Rectal smooth muscle tissue (tissue), 1 donor: ENCODE data around the gene MYH14.
"Not testable (repeated sequence)": the region's sequence is repeated elsewhere in the genome, so short reads cannot be mapped to it uniquely, and the experiment has no call there.

Experiments used
- H3K27ac ChIP-seq: one replicate; pipeline ENCODE4 v1.7.0; 2013; ENCODE audit warnings: low read depth, low read length, inconsistent platforms
- H3K27me3 ChIP-seq: one replicate; pipeline ENCODE4 v1.7.0; 2013; ENCODE audit warnings: low read length; ENCODE audit not compliant: control insufficient read depth, insufficient read depth
- H3K36me3 ChIP-seq: one replicate; pipeline ENCODE4 v1.7.0; 2013; ENCODE audit warnings: low read length; ENCODE audit not compliant: control insufficient read depth, insufficient read depth
- H3K4me1 ChIP-seq: one replicate; pipeline ENCODE4 v1.7.0; 2013; ENCODE audit warnings: low read length; ENCODE audit not compliant: control insufficient read depth, insufficient read depth
- H3K4me3 ChIP-seq: one replicate; pipeline ENCODE4 v1.7.0; 2013; ENCODE audit warnings: low read length
- H3K9ac ChIP-seq: one replicate; pipeline ENCODE4 v1.7.0; 2013; ENCODE audit warnings: low read length

MYH14 gene

DNA sequence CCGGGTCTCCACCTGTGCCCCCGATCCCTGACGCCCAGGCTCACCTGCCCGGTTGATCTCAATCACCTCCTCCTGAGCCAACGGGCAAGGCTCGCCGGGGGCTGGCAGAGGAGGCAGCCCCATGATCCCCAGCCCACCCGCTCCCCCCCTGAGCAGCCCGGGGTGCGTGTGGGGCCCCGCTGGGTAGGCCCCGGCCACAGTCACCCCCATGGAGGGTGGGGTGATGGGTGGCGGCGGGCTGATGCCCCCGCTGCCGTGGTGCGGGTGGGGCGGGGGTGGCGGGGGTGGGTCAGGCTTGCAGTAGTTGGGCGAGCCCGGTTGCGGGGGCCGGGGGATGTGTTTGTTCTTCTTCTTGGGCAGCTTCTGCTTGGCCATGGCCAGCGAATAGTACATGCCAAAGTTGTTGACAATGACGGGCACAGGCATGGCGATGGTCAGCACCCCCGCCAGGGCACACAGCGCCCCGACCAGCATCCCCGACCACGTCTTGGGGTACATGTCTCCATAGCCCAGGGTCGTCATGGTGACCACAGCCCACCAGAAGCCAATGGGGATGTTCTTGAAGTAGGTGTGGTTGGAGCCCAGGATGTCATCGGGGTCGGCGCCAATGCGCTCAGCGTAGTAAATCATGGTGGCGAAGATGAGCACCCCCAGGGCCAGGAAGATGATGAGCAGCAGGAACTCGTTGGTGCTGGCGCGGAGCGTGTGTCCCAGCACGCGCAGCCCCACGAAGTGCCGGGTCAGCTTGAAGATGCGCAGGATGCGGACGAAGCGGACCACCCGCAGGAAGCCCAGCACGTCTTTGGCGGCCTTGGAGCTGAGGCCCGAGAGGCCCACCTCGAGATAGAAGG is 119.7 kb downstream of the MYH14 start:
- Histone ChIP-seq H3K36me3 (no peaks in the 10 kb centered on the region), H3K27me3 (peaks cover 20% of the 10 kb centered on the region), H3K4me3 (no peak overlapping the region), H3K9ac (no peak overlapping the region), H3K27ac (no peak overlapping the region), H3K4me1 (no peaks in the 10 kb centered on the region)

DNA sequence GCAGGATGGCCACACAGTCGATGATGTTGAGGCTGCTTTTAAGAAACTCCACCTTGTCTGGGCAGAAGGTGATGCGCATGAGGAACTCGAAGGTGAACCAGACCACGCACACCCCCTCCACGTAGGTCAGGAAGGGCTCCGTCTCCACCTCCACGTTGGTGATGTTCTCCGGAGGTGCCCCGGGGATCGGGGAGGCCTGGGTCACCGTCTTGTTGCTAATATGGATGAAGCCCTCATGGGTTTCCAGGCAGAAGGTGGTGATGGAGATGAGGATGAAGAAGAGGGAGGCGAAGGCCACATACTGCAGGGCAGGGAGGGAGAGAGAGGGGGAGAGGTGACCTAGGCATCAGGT is 120.3 kb downstream of the MYH14 start:
- Histone ChIP-seq H3K27me3 (peaks cover 23% of the 10 kb centered on the region), H3K27ac (no peak overlapping the region), H3K36me3 (no peaks in the 10 kb centered on the region), H3K4me3 (no peak overlapping the region), H3K9ac (no peak overlapping the region), H3K4me1 (no peaks in the 10 kb centered on the region)

DNA sequence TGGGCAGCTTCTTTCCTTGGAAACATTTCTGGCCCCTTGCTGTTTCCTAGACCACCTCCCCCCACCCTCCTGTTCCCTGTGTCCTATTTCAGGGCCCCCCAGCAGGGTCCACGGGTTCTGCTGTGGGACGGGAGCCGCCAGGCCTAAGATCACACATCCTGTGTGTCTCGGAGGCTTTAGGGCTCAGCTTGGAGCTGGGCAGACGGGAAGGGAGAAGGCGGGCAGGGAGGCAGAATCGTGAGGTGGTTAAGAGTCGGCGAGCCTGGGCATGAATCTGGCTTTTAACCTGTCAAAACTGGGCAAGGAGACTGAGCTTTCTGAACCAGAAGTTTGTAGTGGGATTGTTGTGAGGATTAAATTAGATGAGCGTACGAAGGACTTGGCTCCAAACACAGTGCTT is 120.9 kb downstream of the MYH14 start:
- Histone ChIP-seq H3K36me3 (no peaks in the 10 kb centered on the region), H3K27ac (no peak overlapping the region), H3K27me3 (peaks cover 23% of the 10 kb centered on the region), H3K4me1 (no peaks in the 10 kb centered on the region), H3K9ac (no peak overlapping the region), H3K4me3 (no peak overlapping the region)

DNA sequence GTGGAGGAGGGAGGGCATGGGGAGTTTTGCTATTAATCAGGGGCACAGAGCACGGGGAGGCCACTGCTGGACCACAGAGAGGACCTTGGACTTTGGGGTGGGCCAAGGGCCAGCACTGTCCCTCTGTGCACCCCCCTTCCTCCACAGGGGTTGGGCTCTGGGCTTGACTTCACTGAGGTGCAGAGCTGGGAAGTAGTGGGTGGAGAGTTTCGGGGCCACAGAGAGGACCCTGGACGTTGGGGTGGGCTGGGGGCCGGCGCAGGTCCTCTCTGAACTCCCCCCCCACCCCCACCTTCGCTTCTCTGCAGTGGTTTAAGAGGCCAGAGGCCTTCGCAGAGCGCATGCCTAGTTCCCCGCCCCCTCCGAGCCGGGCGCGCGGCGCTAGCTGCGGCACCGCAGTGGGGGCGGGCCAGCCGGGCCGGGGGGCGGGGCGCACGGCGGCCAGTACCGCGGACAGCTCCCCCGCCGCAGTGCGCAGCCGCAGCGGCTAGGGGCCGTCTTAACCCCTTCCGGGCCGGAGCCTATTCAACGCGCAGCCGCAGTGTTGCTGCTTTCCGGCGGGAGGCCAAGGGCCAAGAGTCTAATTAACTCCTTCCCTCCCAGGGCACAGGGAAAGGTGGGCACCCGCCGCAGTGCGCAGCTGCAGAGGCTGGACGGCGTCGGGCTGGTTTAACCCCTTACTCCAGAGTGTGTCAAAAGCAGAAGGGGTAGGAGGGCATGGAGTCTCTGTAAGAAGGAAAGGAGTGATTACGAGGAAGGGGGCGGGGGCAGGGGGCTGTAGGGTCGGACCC is 122.1 kb downstream of the MYH14 start:
- Histone ChIP-seq H3K27ac (no peak overlapping the region), H3K4me3 (peak overlapping the region; percentile 27), H3K9ac (no peak overlapping the region), H3K27me3 (peaks cover 27% of the 10 kb centered on the region), H3K4me1 (no peaks in the 10 kb centered on the region), H3K36me3 (no peaks in the 10 kb centered on the region)

DNA sequence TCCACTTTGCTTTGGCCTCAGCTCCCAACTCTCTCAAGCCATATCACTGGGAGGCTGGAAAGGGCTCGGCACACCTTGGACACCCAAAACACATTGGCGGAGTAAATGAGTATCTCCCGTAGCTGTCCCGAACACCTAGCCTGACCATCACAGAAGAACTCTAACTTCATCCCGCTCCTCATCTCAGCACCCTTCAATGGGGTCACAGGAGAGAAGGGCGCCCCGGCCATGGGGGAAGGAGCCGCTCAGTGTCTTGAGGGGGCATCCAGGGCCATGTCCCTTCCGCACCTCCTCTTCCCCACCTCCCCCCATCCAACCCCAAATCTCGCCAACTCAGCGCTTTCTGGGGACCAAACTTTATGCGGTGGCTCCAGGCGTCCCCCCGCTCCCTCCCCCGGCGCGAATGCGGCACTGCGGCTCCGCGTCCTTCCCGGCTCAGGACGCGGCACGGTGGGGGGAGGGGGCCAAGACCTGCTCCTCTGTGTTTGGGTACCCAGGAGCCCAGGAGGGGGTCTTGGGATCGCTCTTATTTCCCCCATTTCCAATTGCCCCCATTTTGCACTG is 122.8 kb downstream of the MYH14 start:
- H3K4me1 ChIP-seq: no peaks in the 10 kb centered on the region
- H3K9ac ChIP-seq: no peak overlapping the region
- no peak overlapping the region for H3K27ac ChIP-seq
- no peaks in the 10 kb centered on the region for H3K36me3 ChIP-seq
- H3K4me3 ChIP-seq: peak overlapping the region; percentile 27
- H3K27me3 ChIP-seq: peaks cover 29% of the 10 kb centered on the region

DNA sequence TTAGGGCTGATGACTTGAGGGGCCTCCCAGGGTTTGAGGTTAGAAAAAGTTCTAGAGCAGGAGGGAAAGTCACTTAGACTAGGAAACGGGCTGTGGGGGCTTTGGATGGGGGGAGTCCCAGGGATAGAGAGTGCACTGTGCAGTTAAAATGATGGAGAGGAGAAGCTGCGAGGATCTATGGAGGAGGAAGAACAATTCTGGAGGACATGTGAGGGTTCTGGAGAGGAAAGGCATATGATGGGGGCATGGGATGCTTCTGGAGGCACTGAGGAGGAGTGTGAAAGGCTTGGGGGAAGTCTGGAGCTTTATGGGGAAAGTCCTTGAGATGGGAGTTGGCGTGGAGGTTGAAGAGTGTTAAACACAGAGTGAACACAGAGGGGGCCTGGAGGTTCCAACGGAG is 123.6 kb downstream of the MYH14 start:
- peaks cover 34% of the 10 kb centered on the region for H3K27me3 ChIP-seq
- H3K4me3 ChIP-seq: no peak overlapping the region
- H3K4me1 ChIP-seq: no peaks in the 10 kb centered on the region
- H3K27ac ChIP-seq: no peak overlapping the region
- H3K36me3 ChIP-seq: no peaks in the 10 kb centered on the region
- no peak overlapping the region for H3K9ac ChIP-seq

DNA sequence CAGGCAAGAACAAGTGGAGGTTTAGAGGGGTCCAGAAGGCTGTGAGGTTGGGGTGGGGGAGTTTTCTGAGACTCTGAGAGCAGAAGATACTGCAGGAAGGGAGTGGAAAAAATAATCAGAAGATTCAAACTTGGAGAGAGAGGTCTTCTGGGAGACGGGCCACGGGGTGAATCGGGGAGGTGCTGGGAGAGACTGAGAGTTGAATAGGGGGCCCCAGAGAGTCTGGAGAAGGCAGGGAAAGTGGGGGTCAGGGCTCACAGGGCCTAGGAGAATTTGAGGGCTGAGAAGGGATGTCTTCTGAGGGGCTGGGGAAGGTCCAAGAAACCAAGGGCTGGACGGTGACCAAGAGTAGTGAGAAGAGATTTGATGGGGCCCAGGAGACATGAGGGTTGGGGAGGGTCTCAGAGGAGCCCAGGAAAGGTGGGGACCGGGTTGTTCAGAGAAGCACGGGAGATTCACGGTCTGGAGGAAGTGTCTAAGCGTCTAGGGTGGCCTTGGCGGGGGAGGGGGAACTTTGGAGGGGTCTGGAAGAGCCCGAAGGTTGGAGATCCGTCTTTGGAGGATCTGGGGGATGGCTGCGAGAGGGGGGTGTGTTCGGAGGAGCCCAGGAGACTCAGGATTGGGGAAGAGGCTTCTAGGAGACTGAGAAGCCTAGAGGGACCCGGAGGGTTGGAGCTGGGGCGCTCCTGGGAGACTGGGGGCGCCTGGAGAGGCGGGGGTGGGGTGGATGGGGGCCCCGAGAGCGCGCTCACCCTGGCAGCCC is 124.2 kb downstream of the MYH14 start:
- no peak overlapping the region for H3K9ac ChIP-seq
- H3K4me3 ChIP-seq: no peak overlapping the region
- no peak overlapping the region for H3K27ac ChIP-seq
- no peaks in the 10 kb centered on the region for H3K36me3 ChIP-seq
- H3K4me1 ChIP-seq: no peaks in the 10 kb centered on the region
- H3K27me3 ChIP-seq: peaks cover 34% of the 10 kb centered on the region

DNA sequence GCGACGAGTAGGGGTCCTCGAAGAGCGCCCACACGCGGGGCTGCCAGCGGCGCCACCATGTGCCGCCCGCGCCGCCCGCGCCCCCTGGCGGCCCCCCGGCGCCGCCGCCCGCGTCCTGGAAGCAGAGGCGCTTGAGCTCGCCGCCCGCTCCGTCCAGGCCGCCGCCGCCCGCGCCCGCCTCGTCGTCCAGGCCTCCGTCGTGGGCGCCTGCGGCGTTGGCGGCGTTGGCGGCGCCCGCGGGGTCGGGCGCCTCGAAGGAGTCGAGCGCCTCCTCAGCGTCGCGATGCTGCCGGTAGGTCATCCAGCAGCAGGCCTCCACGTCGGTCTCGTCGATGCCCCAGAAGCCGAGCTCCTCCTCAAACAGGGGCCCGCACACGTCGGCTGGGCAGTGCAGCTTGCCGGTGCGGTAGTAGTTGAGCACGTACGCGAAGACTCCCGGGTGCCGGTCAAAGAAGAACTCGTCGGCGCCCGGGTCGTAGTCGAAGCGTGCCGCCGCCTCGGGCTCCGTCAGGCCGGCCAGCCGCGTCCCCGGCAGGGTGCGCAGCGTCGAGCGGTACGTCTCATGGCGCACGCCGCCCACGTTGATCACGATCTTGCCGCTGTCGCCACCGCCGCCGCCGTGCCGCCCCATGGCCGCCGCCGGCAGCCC is 124.9 kb downstream of the MYH14 start:
- H3K27me3 ChIP-seq: peaks cover 34% of the 10 kb centered on the region
- no peak overlapping the region for H3K27ac ChIP-seq
- H3K36me3 ChIP-seq: no peaks in the 10 kb centered on the region
- no peak overlapping the region for H3K9ac ChIP-seq
- H3K4me3 ChIP-seq: peak overlapping the region; percentile 9
- no peaks in the 10 kb centered on the region for H3K4me1 ChIP-seq

DNA sequence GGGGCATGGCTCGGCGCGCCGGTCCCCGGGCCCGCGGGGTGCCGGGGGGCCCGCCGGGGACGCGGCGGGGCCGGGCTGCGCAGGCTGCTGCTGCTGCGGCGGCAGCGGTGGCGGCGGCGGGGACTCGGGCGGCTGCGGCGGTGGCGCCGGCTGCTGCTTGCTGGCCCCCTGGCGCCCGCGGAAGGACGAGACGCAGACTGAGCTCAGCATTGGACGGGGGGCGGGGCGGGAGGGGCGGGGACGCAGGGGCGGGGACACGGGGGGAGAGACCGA is 125.4 kb downstream of the MYH14 start:
- Histone ChIP-seq H3K4me1 (no peaks in the 10 kb centered on the region), H3K4me3 (no peak overlapping the region), H3K27me3 (peaks cover 34% of the 10 kb centered on the region), H3K36me3 (no peaks in the 10 kb centered on the region), H3K27ac (no peak overlapping the region), H3K9ac (no peak overlapping the region)

DNA sequence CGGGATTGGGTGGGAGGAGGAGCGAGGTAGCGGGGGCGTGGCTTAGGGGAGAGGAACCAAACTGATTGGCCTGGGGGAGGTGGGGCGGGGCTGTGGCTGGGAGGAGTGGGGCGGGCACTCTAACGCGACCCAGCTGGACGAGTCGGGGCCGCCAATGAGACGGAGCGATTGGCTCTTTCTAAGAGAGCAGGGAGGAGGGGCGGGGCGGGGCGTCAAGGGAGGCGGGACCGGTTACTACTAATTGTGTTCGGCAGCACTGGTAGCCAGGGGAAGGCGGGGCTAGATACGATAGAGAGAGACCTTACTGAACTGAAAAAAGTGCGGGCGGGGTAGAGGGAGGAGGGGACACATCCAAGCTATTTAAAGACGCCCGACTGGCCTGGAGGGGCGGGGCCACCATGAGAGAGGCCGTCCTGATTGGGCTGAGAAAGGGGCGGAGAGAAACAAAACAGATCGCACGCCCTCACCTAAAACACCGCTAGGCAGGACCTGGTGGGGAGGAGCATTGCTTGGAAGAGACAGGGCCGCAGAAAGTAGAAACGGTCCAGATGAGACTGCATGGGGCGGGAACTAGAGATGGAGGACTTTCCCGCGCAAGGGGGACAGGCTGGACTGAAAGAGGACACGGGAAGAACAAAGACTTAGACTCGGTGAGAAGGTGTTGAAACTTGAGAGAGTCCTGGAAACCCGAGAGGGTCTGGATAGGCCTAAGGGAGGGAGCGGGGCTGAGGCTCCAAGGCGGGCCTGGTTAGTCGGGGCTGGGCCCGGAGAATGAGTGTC is 125.9 kb downstream of the MYH14 start, which contains the start of gene KCNC3:
Gene KCNC3 (minus strand): TSS at position 232 of the 780 bp plus-strand sequence. CDS start 295 bp downstream, outside the sequence.
- H3K4me1 ChIP-seq: no peaks in the 10 kb centered on the region
- H3K9ac ChIP-seq: no peak within 1 kb of the TSS
- peak within 1 kb of the TSS; percentile 35 for H3K4me3 ChIP-seq
- no peak within 1 kb of the TSS for H3K27ac ChIP-seq
- peaks cover 34% of the 10 kb centered on the region for H3K27me3 ChIP-seq
- H3K36me3 ChIP-seq: no peaks in the 10 kb centered on the region

DNA sequence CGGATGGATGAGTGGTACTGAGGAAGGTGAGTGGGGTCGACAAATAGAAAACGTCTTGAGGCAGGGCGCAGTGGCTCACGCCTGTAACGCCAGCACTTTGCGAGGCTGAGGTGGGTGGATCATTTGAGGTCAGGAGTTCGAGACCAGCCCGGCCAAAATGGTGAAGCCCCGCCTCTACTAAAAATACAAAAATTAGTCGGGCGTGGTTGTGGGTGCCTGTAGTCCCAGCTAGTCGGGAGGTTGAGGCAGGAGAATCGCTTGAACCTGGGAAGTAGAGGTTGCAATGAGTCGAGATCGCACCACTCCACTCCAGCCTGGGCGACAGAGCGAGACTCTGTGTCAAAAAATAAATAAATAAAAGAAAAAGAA is 126.5 kb downstream of the MYH14 start:
- peak overlapping the region; percentile 32 for H3K4me3 ChIP-seq
- not testable (repeated sequence) for H3K36me3 ChIP-seq, H3K9ac ChIP-seq, H3K27ac ChIP-seq, H3K4me1 ChIP-seq
- peaks cover 34% of the 10 kb centered on the region for H3K27me3 ChIP-seq
